HG03342 (cell line): ENCODE measurements around the gene AXIN1.

ENCODE experiments used
- ATAC-seq: cut with Tn5 transposase; IDR thresholded peaks from one replicate; pipeline ENCODE4 v1.9.1; 2021; ENCODE audit warnings: mild to moderate bottlenecking, moderate library complexity; ENCODE audit not compliant: unreplicated experiment

Gene AXIN1

DNA sequence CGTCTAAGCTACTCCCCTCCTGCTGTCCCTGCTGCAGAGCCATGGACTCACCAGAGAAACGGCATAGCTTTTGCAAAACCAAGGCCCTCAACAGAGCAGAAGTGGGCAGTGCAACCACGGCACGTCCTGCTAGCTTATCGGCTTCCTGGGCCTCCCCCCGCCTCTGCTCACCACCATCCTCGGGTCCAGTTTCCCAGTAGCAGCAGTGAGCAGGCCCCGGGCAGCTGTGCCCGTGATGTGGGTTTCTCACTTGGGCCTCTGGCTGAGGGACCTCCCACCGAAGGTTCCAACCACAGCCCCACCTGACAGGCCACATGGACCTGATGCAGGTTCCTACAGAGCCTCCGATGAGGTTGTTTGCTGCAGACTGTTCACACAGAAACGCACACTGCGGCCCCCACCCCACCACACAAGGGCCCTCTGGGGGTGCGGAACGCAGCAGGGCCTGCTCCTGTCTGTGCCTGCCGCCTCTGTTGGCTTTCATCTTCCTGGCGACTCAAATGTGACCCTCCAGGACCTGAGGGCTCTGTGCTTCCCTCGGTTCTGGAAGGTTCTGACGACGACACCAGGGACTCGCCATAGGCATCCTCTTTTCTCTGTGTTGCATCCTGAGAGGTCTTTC, 44.7 kb downstream of the AXIN1 start:
- no peak for ATAC-seq

DNA sequence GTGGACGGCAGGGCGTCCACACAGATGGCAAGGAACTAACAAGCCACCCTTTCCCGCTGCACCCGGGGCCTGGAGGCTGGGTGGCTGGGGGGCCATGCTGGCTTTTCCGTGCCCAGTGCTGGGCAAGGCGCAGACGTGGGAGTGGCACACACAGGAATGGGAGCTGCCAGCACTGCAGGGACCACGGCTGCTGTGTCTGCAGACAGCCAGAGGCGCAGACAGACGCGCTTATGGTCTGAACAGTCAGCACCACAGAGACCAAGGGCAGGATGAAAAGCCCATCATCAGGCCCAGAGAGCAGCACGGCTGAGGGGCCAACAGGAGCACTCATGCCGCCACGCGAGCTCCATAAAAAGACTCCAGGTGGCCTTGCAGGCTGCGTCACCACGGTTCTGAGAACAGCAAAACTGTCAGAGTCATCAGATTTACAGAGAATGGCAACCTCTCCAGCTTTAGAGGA, 45.6 kb downstream of the AXIN1 start:
- no peak for ATAC-seq

DNA sequence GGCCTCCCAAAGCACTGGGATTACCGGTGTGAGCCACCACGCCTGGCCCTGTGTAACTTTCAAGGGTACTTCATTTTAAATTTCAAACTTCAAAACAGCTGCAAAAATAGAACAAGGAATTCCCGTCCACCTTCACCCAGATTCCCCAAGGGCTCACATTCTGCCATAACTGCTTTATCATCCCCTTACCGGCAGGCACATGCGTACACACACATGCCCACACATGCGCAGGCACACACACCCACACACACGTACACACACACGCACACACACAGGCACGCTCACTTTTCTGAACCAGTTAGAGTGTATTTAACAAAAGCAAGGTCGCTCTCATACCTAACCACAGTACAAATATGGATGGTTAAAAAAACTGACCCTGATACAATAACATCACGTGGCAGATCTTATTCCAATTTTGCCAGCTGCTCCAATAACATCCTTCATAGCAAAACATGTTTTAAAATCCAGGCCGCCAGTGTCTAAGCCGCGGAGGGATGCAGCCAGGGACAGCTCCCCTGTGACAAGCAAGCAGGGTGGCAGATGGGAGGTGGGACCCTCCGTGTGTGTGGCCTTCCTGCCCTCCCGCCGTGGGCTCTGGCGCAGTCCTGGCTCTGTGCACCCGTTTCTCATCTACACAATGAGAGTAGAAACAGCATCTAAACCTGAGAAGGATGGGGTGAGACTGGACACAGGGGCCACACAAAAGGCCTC, 46.5 kb downstream of the AXIN1 start:
- ATAC-seq = no peak

DNA sequence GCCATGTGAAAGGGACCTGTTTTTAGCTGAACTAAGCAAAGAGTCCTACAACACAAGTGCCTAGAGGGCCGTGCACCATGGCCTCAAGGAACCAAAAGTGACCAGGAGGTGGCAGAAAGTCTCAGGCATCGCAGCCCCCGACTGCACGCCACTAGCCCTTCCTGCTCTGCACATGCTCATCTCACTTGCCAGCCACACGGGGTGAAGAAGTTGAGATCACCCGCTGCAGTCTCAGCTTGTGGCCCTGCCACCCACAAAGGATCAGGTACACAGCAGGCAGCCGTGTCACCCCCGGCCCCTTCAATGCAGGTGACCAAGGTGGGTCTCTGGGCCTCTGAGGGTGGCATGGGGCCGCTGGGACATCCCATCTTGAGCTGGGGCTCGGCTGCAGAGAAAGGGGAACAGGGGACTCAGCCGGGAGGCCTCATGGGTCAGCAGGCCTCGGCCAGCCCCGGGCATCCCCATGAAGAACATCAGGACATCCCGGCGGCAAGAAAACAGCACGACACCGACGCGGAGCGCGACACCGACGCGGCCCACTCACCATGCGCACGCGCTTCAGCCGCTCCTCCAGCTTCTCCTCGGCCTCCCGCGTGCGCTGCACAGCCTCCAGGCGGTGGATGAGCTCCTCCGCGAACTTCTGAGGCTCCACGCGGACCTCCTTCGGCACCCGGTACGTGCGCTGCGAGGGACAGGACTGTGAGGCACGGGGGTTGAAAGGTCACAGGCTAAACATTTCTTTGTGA, 48.6 kb downstream of the AXIN1 start:
- ATAC-seq = no peak

DNA sequence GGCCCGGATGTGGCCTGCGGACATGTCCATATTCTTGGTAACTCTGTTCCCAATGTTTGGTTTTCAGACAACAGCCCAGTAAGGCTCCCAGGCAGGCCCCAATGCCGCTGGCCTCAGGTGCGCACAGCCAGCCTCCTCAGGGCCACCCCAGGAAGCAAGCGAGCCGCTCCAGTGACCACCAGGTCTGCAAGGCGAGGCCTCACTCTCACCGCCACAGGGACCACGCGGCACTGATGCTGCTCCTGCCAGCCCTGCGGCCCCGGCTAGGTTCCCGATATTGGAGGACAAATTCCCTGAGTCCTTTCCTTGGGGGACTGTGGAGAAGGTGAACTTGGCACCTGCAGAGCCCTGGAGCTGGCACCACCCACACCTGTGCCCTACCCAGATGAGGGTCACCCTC, 50.6 kb downstream of the AXIN1 start:
- no peak for ATAC-seq

DNA sequence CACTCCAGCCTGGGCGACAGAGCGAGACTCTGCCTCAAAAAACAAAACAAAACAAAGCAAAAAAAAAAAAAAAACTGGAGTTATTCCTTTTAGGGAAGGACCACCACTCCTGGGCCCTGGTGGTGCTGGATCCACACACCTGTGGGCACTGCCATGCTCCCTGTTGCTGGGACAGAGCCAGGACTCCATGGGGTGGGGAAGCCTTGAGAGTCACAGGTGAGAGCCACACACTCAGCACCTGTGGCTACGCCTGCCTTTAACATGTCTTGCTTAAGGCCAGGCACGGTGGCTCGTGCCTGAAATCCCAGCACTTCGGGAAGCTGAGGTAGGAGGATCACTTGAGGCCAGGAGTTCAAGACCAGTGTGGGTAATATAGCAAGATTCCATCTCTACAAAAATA, 51.3 kb downstream of the AXIN1 start:
- no peak for ATAC-seq

DNA sequence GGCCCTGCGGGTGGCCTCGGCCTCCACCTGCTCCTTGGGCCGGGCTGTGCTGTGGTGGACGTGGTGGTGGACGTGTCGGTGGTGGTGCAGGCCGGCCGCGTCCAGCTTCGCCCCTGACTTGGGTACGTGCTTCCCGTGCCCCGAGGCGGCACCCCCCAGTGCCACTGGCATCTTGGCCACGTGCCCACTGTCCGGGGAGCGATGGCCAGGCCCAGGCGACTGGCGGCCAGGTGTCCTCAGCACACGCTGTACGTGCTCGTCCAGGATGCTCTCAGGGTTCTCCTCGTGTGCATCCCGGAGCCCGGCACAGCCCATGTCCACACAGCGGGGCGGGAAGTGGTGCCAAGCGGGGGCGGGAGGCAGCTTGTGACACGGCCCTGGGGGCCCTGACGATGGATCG, 54.7 kb downstream of the AXIN1 start:
- ATAC-seq = no peak

DNA sequence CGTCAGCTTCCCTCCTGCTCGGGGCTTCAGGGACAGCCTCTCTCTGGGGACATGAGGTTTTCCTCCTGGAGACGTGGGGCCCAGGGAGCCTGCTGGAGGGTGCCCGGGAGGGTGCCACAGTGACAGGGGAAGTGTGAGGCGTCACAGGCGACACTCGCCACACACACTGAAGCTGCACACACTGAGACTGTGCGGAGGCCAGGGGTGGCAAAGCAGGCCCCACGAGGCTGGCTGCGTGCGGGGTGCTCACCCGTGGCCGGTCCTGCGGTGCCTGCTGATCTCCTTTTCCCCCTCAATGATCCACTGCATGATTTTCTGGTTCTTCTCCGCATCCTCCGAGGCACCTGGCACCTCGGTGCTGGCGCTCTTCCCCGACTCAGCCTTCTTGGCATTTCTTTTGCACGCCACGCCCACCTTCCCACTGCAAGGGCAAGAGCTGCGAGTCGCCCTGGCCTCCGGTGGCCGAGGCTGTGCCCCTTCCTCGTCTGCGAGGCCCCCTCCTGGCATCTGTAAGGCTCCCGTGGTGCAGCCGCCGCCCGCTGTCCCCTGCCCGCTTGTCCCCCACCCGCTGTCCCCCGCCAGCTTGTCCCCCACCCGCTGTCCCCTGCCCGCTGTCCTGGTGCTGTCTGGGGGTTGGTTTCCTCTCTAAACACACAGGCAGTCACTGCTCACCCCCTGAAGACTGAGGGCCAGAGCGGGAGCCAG, 55.6 kb downstream of the AXIN1 start:
- no peak for ATAC-seq

DNA sequence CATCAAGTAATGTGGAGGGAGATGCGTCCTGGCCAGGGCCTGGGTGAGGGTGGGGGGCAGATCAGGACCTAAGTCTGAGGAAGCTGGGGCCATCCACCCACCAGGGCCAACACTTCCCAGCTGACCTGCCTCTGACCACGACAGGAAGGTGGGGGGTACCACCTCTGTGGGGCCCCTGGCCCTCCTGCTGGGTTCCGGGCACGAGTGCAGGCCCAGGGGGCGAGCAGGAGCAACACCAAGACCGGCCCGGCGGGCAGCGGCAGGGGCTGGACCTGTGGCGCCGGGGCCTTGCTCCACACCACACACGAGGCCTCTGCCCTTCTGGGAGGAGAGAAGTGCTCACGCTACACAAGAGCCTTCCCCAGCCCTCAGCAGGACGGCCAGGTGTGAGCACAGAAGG, 56.2 kb downstream of the AXIN1 start:
- no peak for ATAC-seq

DNA sequence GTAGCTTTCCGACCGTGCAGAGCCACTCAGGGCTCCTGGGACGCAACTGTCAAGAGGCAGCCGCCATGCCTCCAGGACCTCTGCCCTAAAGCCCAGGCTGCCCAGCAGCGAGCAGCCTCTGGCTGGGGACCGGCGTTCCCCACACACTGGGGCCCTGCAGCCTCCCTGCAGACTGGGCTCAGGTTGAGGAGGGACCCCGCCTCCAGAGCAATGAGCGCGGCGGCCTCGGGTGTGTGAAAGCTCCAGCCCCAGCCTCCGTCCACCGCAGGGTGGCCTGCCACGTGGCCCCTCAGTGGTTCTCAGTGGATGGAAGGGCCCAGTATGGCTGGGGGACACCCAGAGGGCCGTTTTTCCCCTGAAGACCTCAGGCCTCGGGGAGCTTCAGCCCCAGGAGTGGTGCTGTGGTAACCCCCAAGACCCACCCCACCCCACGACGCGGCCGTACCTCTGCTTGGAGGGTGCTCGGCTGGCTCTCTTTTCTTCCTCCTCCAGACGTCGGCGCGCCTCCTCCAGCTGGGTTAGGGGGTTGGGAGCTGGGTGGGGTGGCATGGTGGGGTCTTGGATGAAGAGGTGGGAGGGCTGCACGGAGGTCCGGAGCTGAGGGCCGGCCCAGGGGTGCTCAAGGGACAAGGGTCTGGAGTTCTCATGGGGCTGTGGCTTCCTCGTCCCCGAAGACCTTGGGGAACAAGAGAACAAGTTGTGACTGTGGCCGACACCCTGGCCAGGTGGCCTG, 59.3 kb downstream of the AXIN1 start:
- no peak for ATAC-seq

DNA sequence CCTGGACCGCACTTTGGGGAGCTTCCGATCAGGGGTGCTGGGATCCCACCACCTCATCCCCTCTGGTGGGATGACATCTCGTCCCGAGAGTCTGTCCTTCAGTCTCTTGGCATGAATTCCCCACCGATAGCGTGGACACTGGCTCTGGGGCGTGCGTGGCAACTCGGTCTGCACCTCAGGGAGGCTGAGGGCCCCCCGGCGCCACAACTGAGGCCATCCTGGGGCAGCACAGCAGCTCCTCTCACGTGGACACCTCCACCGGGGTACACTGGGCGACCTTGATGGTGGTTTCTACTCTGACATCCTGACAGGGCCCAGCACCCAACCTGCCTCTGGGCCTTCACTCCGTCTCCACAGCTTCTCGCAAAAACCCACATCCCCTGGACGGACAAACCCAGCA, 61.0 kb downstream of the AXIN1 start:
- no peak for ATAC-seq

DNA sequence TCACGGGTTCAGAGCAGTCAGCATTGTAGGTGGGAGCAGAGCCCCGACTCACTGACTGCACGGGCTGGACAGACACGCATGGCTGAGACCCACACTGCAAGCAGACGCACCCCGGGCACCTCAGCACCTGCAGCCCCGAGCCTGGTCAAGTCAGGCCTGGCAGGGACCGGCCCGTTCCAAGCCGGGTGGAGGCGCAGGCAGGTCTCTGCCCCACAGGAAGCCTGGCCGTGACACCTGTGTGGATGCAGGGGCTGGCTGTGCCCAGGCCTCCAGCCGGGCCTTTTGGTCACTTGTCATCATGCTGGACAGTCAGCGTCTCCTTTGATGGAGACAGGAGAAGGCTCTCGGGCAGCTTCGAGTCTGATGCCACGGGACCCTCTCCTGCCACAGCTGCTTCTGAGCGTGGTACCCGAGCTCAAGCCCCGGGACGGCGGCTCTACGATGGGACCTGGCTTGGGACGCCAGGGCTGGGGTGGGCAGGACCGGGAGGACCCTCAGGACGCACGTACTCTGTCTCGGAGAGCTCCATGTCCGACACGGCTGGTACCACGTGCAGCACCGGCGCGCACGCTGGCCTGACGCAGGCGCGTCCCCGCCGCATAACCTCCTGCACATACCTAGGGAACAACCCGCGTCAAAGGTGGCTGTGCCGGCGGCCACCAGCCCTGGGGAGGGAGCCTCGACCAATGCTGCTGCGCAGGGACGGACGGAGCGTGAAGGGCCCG, 61.7 kb downstream of the AXIN1 start:
- no peak for ATAC-seq

DNA sequence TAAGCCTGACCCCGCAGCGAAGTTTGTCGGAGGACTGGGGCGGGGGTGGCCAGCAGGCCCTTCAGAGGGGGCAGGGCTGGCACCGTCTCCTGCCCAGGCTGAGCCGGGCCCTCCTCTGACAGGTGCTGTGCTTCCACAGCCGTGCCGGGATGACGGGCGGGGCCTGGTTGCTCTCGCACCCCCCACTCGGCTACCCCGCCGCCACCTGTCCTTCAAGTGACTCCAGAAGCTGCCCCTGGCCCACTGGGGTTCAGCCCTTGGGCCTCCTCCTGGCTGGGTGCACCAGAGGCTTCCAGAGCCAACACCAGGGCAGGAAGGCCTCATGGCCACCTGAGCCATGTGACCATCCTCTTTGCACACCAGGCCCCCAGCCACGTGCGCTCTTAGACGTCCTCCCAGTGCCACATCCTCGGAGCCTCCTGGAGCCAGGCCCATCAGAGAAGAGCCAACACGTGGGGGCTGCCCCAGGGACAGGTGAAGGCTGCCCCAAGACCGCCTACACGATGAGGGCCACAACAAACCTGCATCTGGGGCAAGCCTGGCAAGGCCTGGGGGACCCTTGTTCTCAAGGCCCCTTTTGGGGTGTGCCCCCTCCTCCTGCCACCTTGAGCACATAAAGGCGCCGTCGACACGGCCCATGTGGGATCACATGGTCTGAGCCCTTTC, 62.4 kb downstream of the AXIN1 start:
- ATAC-seq = no peak

DNA sequence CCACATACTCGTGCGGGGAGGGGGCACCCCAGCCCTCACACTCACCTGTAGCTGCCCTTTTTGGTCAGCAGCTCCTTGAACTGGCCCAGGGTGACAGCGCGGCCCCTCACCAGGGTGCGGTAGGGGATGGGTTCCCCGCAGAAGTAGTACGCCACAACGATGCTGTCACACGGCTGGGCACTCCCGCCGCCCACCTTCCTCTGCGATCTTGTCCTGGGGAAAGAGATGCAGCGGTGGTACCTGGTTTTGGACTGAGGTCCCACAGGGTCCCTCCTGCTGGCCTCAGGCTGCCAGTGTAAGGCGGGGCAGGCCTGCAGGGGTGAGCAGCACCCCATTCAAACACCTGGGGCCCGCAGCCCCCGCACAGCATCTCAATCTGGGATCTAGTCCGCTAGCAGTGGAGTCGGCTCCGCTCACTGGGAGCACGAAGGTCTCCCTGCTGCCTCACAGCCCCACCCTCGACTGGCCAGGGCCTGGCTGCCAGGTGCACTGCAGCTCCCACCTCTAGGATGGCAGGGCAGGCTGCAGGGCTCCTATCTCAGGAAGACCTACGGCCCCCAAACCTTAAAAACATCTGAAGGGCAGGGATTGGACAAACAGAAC, 63.0 kb downstream of the AXIN1 start:
- no peak for ATAC-seq

DNA sequence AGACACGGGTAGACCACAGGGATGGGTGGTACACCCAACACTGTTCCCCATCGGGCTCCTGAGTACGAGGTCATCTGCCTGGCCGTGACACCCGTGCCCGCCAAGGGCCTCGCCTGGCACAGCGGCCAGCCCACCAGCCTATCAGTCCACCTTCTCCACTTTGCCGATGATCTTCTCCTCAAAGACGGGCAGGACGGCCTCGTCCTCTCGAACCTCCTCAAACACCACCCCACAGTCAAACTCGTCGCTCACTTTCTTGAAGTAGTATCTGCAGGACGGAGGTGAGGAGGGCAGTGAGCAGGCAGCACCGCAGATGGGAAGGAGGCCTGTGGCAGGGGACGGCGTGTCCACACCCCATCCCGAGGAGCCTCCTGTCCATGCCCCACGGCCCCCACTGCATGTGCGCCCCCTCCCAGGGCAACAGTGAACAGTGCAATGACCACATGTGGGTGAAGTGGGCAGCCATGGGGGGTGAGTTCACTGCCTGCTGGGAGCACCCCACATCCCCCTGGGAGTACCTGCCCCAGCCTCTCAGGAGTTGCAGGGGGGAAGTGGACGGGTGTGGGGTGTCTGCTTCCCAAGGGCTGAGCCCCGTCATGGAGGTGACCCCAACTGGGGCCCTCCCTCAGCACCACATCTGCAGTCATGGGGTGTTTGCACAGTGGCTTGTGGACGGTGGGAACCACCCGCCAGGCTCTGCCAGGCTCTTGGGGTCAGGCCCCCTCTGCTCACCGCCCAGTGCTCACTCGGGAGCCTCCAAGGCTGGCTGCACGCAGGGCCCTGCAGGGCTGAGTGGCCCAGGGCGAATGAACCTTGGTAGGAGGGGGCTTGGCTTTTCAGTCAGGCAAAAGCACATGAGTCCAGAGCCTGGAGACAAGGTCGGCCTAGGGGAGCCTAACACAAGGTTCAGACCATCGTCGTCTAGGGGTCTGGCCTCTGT, 64.3 kb downstream of the AXIN1 start:
- ATAC-seq = no peak

DNA sequence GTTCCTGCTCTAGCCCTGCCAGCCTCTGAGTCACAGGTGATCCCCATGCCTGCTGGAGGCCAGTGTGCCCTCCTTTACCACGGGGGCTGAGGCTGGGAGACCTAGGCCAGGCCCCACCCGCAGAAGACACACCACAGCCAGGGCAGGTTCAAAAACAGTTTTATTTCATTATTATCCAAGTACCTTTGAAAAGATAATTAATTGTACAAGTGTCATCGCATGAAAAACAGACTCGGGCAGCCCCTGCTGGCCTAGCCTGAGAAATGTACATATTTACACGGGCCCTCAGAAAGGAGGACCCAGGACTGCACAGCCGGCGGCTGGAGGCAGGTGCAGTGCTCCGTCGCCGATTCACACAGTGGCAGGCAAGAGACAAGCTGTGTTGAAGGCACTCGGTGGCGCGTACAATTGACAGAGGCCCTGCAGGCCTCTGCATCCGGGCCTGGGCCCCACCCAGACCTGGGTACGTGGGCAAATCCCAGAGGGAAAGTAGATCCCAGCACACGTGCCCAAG, 65.2 kb downstream of the AXIN1 start:
- no peak for ATAC-seq

DNA sequence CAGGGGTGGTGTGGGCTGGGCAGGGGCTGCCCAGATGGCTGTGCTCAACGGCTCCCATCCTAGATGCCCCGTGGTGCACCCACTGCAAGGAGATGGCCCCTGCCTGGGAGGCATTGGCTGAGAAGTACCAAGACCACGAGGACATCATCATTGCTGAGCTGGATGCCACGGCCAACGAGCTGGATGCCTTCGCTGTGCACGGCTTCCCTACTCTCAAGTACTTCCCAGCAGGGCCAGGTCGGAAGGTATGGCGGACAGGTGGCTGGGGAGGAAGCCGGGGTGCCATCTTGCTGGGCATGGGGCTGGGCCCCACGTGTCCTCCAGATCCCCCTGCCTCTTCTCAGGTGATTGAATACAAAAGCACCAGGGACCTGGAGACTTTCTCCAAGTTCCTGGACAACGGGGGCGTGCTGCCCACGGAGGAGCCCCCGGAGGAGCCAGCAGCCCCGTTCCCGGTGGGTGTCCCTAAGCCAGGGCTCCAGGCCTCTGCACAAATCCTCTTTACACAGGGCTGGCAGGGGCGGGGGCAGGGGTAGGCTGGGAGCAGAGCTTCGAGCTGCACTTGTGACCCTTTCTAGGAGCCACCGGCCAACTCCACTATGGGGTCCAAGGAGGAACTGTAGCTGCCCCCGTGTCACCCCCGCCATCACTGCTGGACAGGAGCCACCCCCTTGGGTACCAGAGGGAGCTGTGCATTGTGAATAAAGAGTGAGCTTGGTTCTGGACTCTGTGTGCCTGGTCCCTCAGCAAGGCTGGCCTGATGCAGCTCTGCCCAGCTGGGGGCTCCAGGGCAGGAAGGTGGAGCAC, 65.8 kb downstream of the AXIN1 start:
- no peak for ATAC-seq
